AG09319 (cell line): ENCODE results near the gene NUDT15.

Experiments used
- DNase-seq: peaks from one replicate; pipeline ENCODE4 v3.0.0-alpha.2; 2010; ENCODE audit warnings: low read depth; ENCODE audit errors: extremely low read depth
- CTCF ChIP-seq: IDR thresholded peaks from 2 replicates; pipeline ENCODE4 v1.5.1; 2011; ENCODE audit warnings: low read depth, mild to moderate bottlenecking, inconsistent platforms, low read length, moderate library complexity

NUDT15 gene

GRCh38 chr13:48037346-48038173 lies at the start of gene NUDT15:
Gene NUDT15 (plus strand): TSS chr13:48037726. CDS start chr13:48037747, 21 bp downstream.
- TF ChIP-seq CTCF = peak; percentile 98
- DNase-seq = peak; percentile 93

DNA sequence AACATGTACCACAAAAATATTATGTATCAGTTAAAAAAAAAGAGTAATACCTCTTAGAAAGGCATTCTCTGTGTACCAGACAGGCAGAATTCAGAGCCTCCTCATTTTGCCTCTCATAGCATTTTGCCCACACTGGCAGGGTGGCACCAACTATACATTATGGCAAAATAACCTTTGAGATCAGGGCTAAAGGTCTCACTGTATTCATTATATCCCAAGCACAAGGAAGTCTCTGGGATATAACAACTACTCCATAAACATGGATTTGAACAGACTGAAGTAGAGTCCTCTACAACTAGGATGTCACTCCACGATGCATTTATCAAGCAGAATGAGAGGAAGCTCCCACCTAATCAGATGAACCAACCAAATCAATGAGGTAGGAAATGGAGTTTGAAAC lies 47.1 kb upstream of the NUDT15 start:
- DNase-seq = no peak

DNA sequence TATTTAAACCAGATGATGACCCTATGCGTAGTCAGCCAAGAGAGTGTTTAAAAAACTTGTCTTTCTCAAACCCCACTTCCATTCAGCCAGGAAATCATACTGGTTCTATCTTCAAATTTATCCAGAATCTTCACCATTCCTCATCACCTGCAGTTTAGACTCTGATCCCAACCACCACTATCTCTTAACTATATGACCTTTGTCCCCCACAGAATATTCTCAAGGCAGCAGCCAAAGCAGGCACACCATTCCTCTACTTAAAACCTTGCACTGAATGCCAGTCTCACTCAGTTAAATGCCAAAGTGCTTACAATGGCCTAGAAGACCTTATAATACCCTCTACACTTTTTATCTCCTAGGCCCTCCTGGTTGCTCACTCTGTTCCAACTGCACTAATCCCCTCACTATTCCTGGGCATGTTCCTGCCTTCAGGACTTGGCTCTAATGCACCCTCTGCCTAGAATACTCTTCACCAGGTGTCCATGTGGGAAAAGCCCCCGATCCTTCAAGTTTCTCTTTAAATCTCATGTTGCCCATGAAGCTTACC lies 46.5 kb upstream of the NUDT15 start:
- no peak for DNase-seq
- no peak for TF ChIP-seq CTCF

More for the DNA sequence above, 47.1 kb upstream of the NUDT15 start:
- TF ChIP-seq CTCF = no peak

DNA sequence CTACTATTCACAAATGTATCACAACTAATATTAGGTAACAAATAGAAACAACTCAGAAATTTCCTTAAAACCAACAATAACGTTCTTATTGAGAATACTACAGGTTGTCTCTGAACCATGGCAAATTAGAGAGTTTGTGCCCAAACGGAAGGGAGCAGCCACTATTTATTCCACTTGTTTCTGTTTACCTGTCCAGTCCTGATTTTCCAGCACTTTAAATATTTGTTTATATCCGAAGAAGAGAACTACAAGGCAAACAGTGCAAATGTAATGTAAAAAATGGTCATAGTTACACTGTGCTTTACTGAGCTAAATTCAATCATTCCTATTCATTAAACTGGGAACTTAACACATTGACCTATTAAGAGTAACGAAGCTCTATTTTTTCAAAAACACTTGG lies 45.7 kb upstream of the NUDT15 start:
- no peak for TF ChIP-seq CTCF
- DNase-seq = no peak

- DNase-seq = no peak
- TF ChIP-seq CTCF = no peak
These were observed 40.1 kb upstream of the NUDT15 start for GRCh38 chr13:47997384-47997783.

GRCh38 chr13:47999973-48000372 lies 37.6 kb upstream of the NUDT15 start:
- TF ChIP-seq CTCF = no peak
- no peak for DNase-seq

GRCh38 chr13:48000559-48001113 lies 36.9 kb upstream of the NUDT15 start:
- no peak for DNase-seq
- no peak for TF ChIP-seq CTCF
